GM12801 (cell line): ENCODE measurements around the gene C18orf63.

Source experiments
- CTCF ChIP-seq: IDR thresholded peaks from one replicate; pipeline ENCODE4 v1.5.1; 2011; ENCODE audit warnings: control low read depth; ENCODE audit not compliant: insufficient read length; ENCODE audit errors: extremely low read depth

C18orf63 gene

GRCh38 chr18:74315464-74316256, at the start of gene C18orf63:
TSS of gene C18orf63 (plus strand) at chr18:74315839. CDS start at chr18:74317866, 2,027 bp downstream.
- no peak for TF ChIP-seq CTCF

- no peak for TF ChIP-seq CTCF
These were observed 49.5 kb upstream of the C18orf63 start for GRCh38 chr18:74266161-74266560.

- TF ChIP-seq CTCF, result no peak
These were observed 47.5 kb upstream of the C18orf63 start for GRCh38 chr18:74268175-74268574.

GRCh38 chr18:74268933-74269620, 46.6 kb upstream of the C18orf63 start:
- TF ChIP-seq CTCF, result no peak

- TF ChIP-seq CTCF, result no peak
These were observed 44.0 kb upstream of the C18orf63 start for GRCh38 chr18:74271635-74272034.

GRCh38 chr18:74273394-74273793, 42.2 kb upstream of the C18orf63 start:
- no peak for TF ChIP-seq CTCF

- no peak for TF ChIP-seq CTCF
These were observed 40.9 kb upstream of the C18orf63 start for GRCh38 chr18:74274700-74275099.
